T follicular helper cell (primary cell): ENCODE measurements around the gene PTCH2.
A peak's percentile ranks its signal among the peaks of the same experiment; 100 is the strongest.
"Not testable (repeated sequence)": the region's sequence is repeated elsewhere in the genome, so short reads cannot be mapped to it uniquely, and the experiment has no call there.

Experiments
- DNase-seq: peaks from one replicate; pipeline ENCODE4 v3.0.0-alpha.2; 2020; ENCODE audit warnings: low read depth

Gene PTCH2

DNA sequence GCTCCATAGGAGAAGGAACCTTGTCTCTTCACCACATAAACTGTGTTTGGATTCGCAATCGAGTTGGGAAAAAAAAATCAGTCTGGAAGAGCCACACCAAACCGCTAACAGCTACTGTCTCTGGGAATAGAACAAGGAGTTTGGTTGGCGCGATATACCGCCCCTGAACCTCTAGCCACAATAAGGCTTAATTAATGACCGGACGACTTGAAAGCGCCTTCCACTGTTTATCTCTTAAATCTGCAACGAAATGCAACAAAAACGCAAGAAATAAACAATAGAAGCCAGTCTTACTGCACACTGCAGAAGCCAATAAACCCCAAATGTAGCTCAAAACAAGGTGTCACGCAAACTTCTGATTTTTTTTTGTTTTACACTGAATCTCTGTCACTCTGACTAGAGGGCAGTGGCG, 23.9 kb downstream of the PTCH2 start:
- no peak for DNase-seq

DNA sequence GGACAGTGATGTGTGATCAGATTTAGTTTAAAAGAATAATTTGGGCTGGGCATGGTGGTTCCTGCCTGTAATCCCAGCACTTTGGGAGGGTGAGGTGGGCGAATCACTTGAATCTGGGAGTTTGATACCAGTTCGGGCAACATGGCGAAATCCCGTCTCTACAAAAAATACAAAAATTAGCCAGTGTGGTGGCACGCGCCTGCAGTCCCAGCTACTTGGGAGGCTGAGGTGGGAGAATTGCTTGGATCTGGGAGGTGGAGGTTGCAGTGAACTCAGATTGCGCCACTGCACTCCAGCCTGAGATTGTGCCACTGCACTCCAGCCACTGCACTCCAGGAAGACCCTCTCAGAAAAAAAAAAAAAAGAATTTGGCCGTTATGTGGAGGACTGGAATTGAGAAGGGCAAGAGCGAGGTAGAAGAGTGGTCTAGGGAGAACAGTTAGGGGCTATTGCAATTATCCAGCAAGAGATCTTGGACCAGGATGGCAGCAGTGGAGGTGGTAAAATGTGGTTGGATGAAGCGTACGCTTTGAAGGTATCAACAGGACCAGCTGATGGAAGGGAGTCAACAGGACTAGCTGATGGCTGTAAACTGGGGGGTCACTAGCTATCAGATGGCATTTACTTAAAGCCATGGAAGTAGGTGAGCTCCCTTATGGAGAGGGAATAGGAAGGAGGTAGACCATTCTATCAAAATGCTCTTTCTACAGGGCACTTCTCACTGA, 25.1 kb downstream of the PTCH2 start:
- DNase-seq: no peak

DNA sequence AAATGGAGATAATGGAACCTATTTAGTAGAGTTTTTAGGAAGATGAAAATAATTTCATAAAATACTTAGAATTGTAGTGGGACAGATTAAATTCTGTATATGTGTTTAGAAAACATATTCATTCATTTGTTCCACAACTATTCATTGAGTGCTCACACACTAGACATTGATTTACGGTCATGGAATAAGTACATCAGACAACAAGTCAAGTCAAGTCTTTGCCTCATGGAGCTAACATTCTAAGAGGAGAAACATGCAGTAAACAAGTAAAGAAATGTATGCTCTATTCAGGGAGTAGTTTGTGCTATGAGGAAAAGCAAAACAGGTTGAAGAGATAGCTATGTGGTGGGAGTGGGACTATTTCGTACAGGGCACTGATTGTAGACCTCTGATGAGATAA, 25.7 kb downstream of the PTCH2 start:
- DNase-seq: no peak

DNA sequence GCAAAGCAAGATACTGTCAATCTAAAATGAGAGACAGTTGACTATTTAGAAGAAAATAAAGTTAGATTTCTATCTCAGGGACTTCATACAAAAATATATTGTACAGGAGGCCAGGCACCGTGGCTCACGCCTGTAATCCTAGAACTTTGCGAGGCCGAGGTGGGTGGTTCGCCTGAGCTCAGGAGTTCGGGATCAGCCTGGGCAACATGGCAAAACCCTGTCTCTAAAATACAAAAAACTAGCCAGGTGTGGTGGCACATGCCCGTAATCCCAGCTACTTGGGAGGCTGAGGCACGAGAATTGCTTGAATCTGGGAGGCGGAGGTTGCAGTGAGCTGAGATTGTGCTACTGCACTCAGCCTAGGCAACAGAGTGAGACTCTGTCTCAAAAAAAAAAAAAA, 27.1 kb downstream of the PTCH2 start:
- DNase-seq: not testable (repeated sequence)

DNA sequence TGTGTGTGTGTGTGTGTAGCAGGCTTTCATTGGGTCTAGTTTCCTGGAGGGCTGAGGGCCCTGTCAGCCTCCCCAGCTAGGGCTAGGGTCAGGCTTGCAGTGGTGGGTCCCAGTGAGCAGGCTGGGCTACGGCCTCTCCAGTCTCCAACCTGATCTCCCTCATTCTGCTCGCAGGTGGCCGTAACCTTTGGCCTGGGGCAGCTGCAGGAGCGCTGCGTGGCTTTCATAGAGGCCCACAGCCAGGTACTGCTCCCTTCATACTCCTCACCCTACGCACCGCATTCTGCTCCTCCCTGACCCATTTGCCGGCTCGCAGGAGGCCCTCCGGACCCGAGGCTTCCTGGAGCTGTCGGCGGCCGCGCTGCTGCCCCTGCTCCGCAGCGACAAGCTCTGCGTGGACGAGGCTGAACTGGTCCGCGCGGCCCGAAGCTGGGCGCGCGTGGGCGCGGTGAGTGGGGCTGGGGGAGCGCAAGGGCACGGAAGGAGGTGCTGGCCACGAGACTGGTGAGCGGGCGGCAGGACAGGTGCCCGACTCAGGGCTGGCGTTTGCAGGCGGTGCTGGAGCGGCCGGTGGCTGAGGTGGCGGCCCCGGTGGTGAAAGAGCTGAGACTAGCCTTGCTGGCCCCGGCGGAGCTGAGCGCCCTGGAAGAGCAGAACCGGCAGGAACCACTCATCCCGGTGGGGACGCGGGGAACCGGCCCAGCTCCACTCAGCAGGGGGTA, 30.1 kb downstream of the PTCH2 start:
- DNase-seq: no peak

DNA sequence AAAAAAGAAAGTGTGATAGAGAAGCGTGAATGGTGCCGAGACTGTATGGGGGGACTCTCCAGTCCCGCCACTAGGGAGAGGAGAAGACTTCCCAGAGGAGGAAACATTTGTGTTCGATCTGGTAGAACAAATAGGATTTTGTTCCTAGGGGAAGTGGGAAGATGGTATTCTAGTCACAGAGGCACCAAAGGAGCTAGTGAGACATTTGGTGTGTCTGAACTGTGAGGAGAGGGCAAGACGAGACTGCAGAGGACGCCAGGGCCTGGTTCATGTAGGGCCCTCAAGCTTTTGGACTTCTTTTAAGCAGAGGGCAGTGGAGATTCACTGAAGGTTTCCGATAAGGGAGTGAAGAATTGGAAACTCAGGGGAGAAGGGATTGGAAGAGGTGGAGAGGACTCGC, 31.8 kb downstream of the PTCH2 start:
- DNase-seq: no peak

DNA sequence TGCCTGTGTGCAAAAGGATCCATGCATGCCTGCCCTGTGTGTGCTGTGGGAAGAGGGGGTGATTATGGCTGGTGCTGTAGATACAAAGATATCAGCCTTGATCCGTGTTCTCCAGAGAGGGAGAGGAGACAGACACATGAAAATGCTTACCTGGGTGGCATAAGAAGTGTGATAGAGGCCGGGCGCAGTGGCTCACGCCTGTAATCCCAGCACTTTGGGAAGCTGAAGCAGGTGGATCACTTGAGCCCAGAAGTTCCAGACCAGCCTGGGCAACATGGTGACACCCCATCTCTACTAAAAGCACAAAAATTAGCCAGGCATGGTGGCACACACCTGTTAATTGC, 32.3 kb downstream of the PTCH2 start:
- not testable (repeated sequence) for DNase-seq

DNA sequence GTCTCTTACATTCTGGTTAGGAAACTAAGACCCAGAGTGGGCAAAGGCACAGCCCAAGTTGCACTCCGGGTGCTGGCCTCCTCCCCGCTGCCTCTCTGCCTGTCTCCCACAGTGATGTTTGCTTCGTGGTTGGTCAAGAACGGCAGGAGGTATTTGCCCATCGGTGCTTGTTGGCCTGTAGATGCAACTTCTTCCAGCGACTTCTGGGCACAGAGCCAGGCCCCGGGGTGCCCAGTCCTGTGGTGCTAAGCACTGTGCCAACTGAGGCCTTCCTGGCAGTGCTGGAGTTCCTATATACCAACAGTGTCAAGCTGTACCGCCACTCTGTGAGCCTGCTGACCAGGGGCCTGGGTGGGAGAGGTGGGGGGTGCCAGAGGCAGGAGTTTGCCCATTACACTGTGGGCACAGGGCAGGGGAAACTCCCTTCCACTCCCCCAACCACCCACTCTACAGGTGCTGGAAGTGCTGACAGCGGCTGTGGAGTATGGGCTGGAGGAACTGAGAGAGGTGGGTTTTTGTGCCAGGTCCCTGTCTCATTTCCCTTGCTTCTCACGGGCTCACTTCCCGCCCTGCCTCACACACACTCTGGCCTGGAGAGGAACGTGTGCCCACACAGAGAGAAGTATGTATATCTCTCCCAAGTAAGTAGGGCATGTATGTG, 32.8 kb downstream of the PTCH2 start:
- DNase-seq: peak; percentile 25

DNA sequence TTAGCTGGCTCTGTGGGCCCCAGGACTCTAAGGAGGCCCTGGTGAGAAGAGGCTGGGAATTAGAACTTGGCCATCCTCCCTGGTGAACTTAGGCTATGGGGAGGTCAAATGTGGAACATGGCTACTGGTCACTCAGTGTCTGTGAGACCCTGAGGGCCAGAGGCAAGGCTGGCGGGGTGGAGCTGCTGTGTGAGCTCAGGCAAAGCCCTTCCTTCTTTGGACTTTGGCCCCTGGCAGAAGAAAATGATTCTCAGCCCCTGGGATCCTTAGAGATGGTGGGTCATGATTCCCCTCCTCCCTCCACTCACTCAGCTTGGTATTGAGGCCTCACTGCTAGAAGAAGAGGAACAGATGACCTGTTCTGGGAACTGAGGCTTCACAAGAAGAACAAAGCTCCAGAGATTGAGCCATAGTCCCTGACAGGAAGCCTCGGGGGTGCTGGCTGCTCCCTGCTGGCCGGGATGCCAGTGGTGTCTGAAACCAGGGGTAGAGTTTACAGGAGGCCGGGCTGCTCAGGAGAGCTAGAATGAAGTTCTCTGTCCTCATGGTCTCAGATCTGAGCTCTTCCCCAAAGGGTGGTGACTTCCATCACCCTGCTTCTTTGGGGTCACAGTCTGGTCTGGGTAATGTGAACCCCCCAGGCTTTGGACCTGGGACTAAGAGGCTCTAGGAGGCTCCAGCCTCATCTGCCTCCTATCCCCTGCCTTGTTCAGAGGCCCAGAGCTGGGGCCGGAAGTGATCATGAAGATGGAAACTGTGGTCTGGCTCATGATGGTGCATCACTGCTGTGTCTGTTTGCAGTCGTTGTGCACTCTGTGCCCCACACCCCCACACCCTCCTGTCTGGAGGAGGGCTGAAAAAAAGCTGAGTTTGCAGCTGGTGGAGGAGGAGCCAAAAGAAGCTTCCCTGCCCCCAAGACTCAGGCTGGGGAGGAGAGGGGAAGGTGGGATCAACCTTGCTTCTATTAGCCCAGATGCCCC, 33.8 kb downstream of the PTCH2 start:
- peak; percentile 89 for DNase-seq

DNA sequence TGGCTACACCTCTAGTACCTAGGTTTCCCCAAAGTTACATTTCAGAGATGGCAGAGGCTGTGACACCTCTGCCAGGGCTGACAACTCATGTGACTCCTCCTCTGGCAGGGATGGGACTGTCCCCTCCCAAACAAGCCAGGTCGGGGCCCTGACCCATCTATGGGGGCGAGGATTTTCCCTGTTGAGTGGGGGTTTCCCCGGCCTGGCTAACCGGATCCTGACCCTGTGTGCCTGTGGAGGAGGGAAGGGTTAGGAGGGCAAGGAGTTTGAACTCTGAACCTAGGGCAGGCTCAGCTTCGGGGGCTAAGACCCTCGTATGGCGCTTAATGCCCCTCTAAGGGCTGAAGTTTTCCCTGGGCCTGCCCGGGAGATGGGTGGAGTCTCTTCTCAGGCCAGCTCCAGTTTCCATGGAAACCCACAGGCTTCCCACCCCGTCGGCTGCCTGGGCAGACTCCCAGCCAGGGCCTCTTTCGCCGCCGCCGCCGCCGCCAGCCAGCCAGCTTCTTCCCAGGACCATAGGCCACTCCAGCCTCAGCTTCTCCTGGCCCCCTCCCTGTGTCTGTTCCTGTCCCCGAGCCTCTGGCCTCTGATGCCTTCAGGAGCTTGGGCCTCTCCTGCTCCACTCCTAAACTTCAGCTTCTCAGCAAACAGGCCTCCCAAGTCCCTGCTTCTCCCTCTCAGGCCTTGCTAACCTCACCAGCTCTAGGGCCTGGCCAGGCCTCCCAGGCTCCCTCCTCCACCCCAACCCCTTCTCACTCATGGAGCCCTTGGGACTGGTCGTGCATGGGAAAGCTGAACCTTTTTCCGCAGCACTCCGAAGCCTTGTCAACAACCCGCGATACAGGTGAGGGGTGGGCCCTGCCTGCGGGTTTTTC, 34.8 kb downstream of the PTCH2 start, which contains the start of gene BTBD19:
BTBD19 (plus strand) TSS at position 461 of the 875 bp plus-strand sequence; CDS start at position 759, 298 bp downstream.
- DNase-seq: peak; percentile 47

DNA sequence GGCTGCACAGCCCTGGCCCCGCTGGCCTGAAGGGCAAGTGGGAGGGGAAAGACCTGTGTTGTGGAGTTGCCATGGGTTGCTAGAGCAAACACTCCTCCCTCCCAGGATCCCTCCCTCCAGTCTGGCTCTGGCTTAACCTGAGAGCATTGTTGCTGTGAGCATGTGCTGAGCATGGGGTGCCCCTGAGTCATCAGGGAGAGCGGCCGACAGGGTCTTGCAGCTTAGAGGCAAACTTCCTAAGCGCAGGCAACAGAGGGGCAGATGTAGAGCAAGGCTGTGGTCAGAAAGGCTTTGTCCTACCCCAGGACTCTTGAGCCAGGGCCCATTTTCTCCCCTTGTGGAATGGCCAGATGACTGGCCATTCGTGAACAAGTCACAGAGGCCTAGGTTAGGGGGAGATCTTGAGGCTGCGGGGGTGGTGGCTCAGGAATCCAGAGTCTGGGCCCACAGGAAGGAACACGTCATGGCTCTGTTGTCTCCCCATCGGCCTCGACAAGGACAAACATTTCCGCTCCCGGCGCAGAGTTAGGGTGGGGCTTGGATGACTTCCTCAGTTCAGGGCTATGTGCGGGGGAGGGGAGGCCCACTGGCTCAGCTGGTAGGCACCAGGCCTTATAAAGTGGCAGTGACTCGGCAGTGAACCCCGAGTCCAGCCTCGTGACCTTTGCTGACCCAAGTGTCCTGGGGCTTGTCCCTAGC, 35.5 kb downstream of the PTCH2 start:
- peak; percentile 92 for DNase-seq

DNA sequence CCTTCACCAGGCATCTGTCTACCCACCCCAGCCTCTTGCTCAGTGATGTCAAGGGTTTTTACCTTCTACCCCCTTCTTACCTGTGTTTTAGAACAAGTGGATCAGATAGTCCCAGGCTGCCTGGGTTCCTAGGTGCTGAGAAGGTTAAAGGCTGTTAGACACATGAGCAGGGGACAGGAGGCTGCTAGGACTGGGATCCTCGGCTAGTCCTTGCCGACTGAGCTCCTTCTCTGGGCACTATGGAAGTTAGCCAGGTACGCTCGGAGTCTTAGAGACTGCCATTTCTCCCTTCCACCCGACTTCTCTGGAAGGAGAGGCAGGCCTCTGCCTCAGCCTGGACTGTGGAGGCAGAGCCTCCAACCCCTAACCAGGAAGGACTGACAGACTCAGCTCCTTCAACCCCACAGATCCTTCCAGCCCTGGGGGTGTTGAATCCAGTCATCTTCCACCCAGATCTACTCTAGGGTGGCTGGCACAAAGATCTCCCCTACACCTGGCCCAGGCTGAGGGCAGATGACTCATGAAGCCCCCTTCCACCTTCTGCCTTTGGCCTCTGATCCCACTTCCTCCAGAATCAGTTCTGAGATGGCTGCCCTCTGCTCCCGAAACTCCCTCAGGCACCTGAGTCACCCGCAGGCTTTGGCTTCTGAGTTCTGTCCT, 36.2 kb downstream of the PTCH2 start, which contains the start of gene DYNLT4:
DYNLT4 (minus strand) TSS at position 648 of the 660 bp plus-strand sequence. CDS start 683 bp downstream, outside the sequence.
- no peak for DNase-seq

DNA sequence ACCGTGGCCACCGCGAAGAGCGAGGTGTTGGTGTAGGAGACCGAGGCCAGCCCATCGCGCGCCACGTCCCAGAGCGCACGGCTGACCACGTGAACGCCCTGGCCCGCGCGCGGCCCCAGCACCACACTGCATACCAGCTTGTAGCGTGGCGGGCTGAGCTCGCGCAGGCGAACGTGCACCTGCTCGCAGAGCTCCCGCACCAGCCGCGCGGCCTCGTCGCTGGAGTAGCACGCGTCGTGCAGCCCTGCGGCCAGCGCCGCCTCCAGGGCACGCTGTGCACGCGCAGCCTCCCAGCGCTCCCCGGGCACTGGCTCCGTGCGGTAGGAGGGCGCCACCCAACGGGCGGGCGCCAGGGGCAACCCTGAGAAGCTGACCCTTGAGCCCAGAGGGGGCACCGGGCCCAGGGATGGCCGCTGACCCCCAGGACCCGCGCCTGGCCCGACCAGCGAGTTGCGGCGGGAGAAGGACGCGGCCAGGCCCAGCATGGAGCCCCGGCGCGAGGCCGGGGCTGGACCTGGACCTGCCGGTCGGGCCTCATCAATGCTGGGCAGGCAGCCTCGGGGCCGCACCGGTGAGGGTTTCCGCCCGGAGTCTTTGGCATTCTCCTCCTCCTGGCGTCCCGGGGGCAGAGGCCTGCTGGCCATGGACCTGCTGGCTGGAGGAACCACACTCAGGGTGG, 36.9 kb downstream of the PTCH2 start:
- DNase-seq: no peak

DNA sequence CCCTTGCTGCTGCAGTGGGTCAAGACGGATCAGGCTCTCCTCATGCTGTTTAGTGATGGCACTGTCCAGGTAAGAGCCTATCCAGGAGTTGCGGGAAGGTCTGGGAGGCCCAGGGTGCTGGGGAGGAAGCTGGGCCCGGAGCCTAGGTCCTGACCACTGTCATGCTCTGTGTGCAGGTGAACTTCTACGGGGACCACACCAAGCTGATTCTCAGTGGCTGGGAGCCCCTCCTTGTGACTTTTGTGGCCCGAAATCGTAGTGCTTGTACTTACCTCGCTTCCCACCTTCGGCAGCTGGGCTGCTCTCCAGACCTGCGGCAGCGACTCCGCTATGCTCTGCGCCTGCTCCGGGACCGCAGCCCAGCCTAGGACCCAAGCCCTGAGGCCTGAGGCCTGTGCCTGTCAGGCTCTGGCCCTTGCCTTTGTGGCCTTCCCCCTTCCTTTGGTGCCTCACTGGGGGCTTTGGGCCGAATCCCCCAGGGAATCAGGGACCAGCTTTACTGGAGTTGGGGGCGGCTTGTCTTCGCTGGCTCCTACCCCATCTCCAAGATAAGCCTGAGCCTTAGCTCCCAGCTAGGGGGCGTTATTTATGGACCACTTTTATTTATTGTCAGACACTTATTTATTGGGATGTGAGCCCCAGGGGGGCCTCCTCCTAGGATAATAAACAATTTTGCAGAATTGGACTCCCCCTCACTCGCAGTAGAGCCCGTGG, 37.6 kb downstream of the PTCH2 start:
- no peak for DNase-seq

DNA sequence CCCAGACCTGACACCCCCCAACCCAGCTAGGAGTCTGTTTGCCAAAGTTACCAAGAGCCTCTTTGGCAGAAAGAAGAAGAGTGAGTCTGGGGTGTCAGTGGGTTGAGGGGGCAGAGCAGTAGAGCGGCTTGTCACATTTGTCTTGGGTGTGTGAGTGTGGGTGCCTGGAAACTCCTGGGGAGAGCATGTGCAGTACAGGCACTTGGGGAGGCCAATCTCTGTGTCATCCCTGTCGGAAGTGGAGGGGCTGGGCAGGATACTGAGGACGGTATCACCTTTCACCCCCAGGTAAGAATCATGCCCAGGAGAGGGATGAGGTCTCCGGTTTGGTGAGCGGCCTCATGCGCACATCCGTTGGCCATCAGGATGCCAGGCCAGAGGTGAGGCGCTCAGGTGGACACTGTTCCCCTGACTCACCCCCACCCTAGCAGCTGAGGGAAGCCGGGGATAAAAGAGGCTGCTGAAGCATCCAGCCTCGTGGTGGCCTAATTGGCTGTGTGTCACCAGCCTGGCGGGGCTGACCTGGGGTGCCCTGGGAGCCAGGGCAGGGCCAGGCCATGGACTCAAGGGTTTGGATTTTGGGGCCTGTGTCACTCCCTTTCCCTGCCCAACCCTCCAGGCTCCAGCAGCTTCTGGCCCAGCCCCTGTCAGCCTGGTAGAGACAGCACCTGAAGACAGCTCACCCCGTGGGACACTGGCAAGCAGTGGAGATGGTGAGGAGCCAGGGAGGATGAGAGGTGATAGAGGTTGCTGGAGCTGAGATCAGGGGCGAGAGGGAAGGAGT, 39.5 kb downstream of the PTCH2 start:
- DNase-seq: no peak

DNA sequence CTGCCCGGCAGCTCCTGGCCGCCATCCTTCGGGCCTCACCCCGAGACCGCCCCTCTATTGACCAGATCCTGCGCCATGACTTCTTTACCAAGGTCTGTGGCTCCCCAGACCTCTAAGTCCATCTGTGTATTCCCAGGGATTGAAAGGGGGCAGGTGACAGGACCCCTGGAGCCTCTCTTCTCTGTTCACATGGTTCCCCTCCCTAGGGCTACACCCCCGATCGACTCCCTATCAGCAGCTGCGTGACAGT, 40.1 kb downstream of the PTCH2 start:
- DNase-seq: no peak

DNA sequence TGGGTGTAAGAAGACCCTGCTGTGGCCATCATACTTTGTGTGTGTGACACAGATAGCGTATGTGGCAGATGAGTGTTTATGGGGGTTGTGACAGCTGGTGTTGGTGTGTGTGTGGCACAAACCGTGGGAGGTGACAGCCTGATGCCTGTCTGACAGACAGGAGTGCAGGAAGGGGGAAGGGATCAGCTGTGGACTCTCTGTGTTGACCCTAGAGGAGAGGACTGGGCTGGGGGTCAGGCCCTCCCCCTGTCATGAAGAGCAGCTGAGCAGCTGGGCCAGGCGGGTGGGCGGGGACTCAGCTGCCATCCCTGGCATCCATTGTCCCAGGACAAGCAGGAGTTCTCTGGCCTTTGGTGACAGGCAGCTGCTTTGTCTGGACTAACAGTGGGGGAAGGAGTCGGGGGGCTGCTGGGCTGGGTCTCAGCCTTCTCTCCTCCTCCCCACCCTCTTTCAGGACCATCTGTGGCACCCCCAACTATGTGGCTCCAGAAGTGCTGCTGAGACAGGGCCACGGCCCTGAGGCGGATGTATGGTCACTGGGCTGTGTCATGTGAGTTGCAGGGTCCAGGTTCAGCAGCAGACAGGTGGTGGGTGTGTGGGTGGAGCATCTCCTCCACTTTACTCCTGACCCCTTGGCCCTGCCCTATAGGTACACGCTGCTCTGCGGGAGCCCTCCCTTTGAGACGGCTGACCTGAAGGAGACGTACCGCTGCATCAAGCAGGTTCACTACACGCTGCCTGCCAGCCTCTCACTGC, 40.6 kb downstream of the PTCH2 start:
- no peak for DNase-seq
